GM19397 (cell line): ENCODE measurements around the gene SLC41A3.
A peak's percentile ranks its signal among the peaks of the same experiment; 100 is the strongest.

Source experiments
- ATAC-seq: cut with Tn5 transposase; IDR thresholded peaks from one replicate; pipeline ENCODE4 v1.9.1; 2021; ENCODE audit warnings: mild to moderate bottlenecking, moderate library complexity; ENCODE audit not compliant: unreplicated experiment

The SLC41A3 gene

GRCh38 chr3:126083913-126084767, at the start of gene SLC41A3:
Gene SLC41A3, minus strand, starts transcription at chr3:126084124. Its CDS starts 15,905 bp downstream, at chr3:126068219.
- ATAC-seq: peak; percentile 92

- ATAC-seq: no peak
Measured at GRCh38 chr3:126133606-126134005, 49.7 kb upstream of the SLC41A3 start.

GRCh38 chr3:126132751-126133511, 49.0 kb upstream of the SLC41A3 start:
- ATAC-seq: no peak

- no peak for ATAC-seq
Measured at GRCh38 chr3:126131881-126132750, 48.2 kb upstream of the SLC41A3 start.

GRCh38 chr3:126130981-126131745, 47.2 kb upstream of the SLC41A3 start:
- ATAC-seq: no peak

GRCh38 chr3:126130081-126130855, 46.3 kb upstream of the SLC41A3 start:
- ATAC-seq: no peak

- ATAC-seq: no peak
Measured at GRCh38 chr3:126129398-126129891, 45.5 kb upstream of the SLC41A3 start.

GRCh38 chr3:126128504-126129397, 44.8 kb upstream of the SLC41A3 start:
- no peak for ATAC-seq

- ATAC-seq: no peak
Measured at GRCh38 chr3:126127904-126128303, 44.0 kb upstream of the SLC41A3 start.

- no peak for ATAC-seq
Measured at GRCh38 chr3:126127452-126127851, 43.5 kb upstream of the SLC41A3 start.

GRCh38 chr3:126126811-126127431, 43.0 kb upstream of the SLC41A3 start:
- ATAC-seq: no peak

GRCh38 chr3:126126286-126126685, 42.4 kb upstream of the SLC41A3 start:
- no peak for ATAC-seq

GRCh38 chr3:126125781-126126251, 41.9 kb upstream of the SLC41A3 start:
- no peak for ATAC-seq

GRCh38 chr3:126125341-126125740, 41.4 kb upstream of the SLC41A3 start:
- no peak for ATAC-seq

GRCh38 chr3:126124896-126125295, 41.0 kb upstream of the SLC41A3 start:
- ATAC-seq: no peak

GRCh38 chr3:126124148-126124868, 40.4 kb upstream of the SLC41A3 start:
- ATAC-seq: no peak

GRCh38 chr3:126121632-126122031, 37.7 kb upstream of the SLC41A3 start:
- ATAC-seq: no peak
